HL-60 (cell line): ENCODE results near the gene TBXT.

Experiments used
- CTCF ChIP-seq: IDR thresholded peaks from one replicate; pipeline ENCODE4 v1.5.1; 2011; ENCODE audit warnings: low read length, control low read depth, inconsistent platforms; ENCODE audit not compliant: insufficient read depth
- GABPA ChIP-seq: IDR thresholded peaks from 2 replicates; pipeline ENCODE4 v1.6.1; 2012; ENCODE audit warnings: low read depth
- POLR2AphosphoS5 ChIP-seq: IDR thresholded peaks from 2 replicates; pipeline ENCODE4 v1.6.1; 2012; ENCODE audit warnings: low read depth
- REST ChIP-seq: IDR thresholded peaks from 2 replicates; pipeline ENCODE4 v1.6.1; 2012; ENCODE audit warnings: low read depth; ENCODE audit not compliant: insufficient replicate concordance

GRCh38 chr6:166153966-166154365, 13.7 kb downstream of the TBXT start:
- no peak for TF ChIP-seq CTCF
- TF ChIP-seq GABPA: no peak
- TF ChIP-seq POLR2AphosphoS5: no peak
- TF ChIP-seq REST: no peak
